CD8-positive, alpha-beta memory T cell (primary cell): Measurements from ENCODE around the gene HBEGF. TPM values are rescaled to one million over a fixed set of nuclear protein-coding genes. Genes with fewer than 3 reads are reported as not detected.
A peak's percentile ranks its signal among the peaks of the same experiment; 100 is the strongest.

ENCODE experiments used
- CTCF ChIA-PET: fragments of 350-600 bp; sonication (Branson Sonifier 250); formaldehyde crosslinking; loops from one replicate; lab custom pipeline; 2021; ENCODE audit warnings: antibody characterized with exemption; lab: Charles Lee
- POLR2A ChIA-PET: fragments of 350-600 bp; sonication (Branson Sonifier 250); formaldehyde crosslinking; loops from one replicate; lab custom pipeline; 2021; ENCODE audit warnings: antibody characterized with exemption; lab: Charles Lee
- DNase-seq, 5 donors: peaks; one replicate each; pipeline versions ENCODE4 v3.0.0 to v3.0.0-alpha.2; 2020 to 2022; ENCODE audit warnings: mixed read lengths in 1 of 5
- H3K27ac ChIP-seq: one replicate; pipeline ENCODE4 v1.7.0; 2013; ENCODE audit warnings: low read depth, mild to moderate bottlenecking, low read length, moderate library complexity
- H3K27me3 ChIP-seq: 2 replicates; pipeline ENCODE4 v1.7.0; 2013; ENCODE audit warnings: low read length, mild to moderate bottlenecking; ENCODE audit not compliant: insufficient read depth, poor library complexity, severe bottlenecking
- H3K36me3 ChIP-seq: 2 replicates; pipeline ENCODE4 v1.7.0; 2013; ENCODE audit warnings: mild to moderate bottlenecking, low read length, moderate library complexity; ENCODE audit not compliant: insufficient read depth
- H3K4me1 ChIP-seq: 2 replicates; pipeline ENCODE4 v1.7.0; 2013; ENCODE audit warnings: mild to moderate bottlenecking, low read length, moderate library complexity; ENCODE audit not compliant: insufficient read depth
- H3K4me3 ChIP-seq: 2 replicates; pipeline ENCODE4 v1.7.0; 2013; ENCODE audit warnings: mild to moderate bottlenecking, low read length
- H3K9me3 ChIP-seq: 2 replicates; pipeline ENCODE4 v1.7.0; 2013; ENCODE audit warnings: mild to moderate bottlenecking, low read length
- H3K27ac Mint-ChIP-seq, 8 donors: one replicate each; pipeline ENCODE4 v1.8.0; 2020 to 2021; ENCODE audit warnings: mixed read lengths in 8 of 8, mild to moderate bottlenecking in 6 of 8, inconsistent platforms in 3 of 8, moderate library complexity in 3 of 8
- H3K27me3 Mint-ChIP-seq, 2 donors: one replicate each; pipeline ENCODE4 v1.8.0; 2020 to 2021; ENCODE audit warnings: mixed read lengths in 2 of 2, mild to moderate bottlenecking in 1 of 2, moderate library complexity in 1 of 2
- H3K36me3 Mint-ChIP-seq, 3 donors: one replicate each; pipeline ENCODE4 v1.8.0; 2020 to 2021; ENCODE audit warnings: mixed read lengths in 3 of 3, inconsistent platforms in 1 of 3, mild to moderate bottlenecking in 1 of 3
- H3K4me1 Mint-ChIP-seq, 3 donors: one replicate each; pipeline ENCODE4 v1.8.0; 2020 to 2021; ENCODE audit warnings: mixed read lengths in 3 of 3, inconsistent platforms in 1 of 3, mild to moderate bottlenecking in 1 of 3
- H3K4me3 Mint-ChIP-seq, 7 donors: one replicate each; pipeline ENCODE4 v1.8.0; 2020 to 2021; ENCODE audit warnings: mixed read lengths in 7 of 7, mild to moderate bottlenecking in 6 of 7, moderate library complexity in 4 of 7, inconsistent platforms in 2 of 7
- H3K9me3 Mint-ChIP-seq, 5 donors: one replicate each; pipeline ENCODE4 v1.8.0; 2020 to 2022; ENCODE audit warnings: mixed read lengths in 5 of 5, mild to moderate bottlenecking in 3 of 5, moderate library complexity in 2 of 5, inconsistent platforms in 1 of 5
- polyA plus RNA-seq: library from polyadenylated mRNA; unstranded; fragments of 300-500 nt; fragmentation: Illumina TruSeq; gene quantifications from one replicate; pipeline ENCODE4 v1.2.3, GENCODE V29; 2021
- total RNA-seq, 2 experiments: library from RNA; stranded (reverse); gene quantifications; one replicate each; pipeline ENCODE4 v1.2.3, GENCODE V29; 2021

The HBEGF gene
- total and polyA plus RNA-seq, 3 experiments from 2014 or later: 2.1 TPM; not detected in 1

- no peak for DNase-seq
- no peaks in the 10 kb centered on the region for H3K9me3 Mint-ChIP-seq
- H3K27ac Mint-ChIP-seq: no peak overlapping the region
- H3K27me3 ChIP-seq: no peaks in the 10 kb centered on the region
- no peak overlapping the region for H3K4me3 ChIP-seq
- H3K36me3 ChIP-seq: no peaks in the 10 kb centered on the region
- peaks cover 0 to 15% (median 4%) of the 10 kb centered on the region in 3 donors for H3K36me3 Mint-ChIP-seq
- POLR2A ChIA-PET: no interaction called here
- peaks cover 24 to 51% (median 48%) of the 10 kb centered on the region in 3 donors for H3K4me1 Mint-ChIP-seq
- no peaks in the 10 kb centered on the region for H3K9me3 ChIP-seq
- H3K27ac ChIP-seq: no peak overlapping the region
- H3K27me3 Mint-ChIP-seq: no peaks in the 10 kb centered on the region
- CTCF ChIA-PET: no interaction called here
- no peak overlapping the region for H3K4me3 Mint-ChIP-seq
- peaks cover 7% of the 10 kb centered on the region for H3K4me1 ChIP-seq
Measured at GRCh38 chr5:140287801-140288521, 58.4 kb downstream of the HBEGF start.

- no peaks in the 10 kb centered on the region for H3K27me3 ChIP-seq
- ChIA-PET POLR2A (no interaction called here), CTCF (no interaction called here)
- Mint-ChIP-seq H3K4me1 (peaks cover 21 to 49% (median 38%) of the 10 kb centered on the region in 3 donors), H3K36me3 (peaks cover 0 to 10% (median 4%) of the 10 kb centered on the region in 3 donors), H3K4me3 (no peak overlapping the region), H3K27ac (peak overlapping the region in 1 of 8 donors; percentile 12), H3K9me3 (no peaks in the 10 kb centered on the region), H3K27me3 (no peaks in the 10 kb centered on the region)
- no peak overlapping the region for H3K4me3 ChIP-seq
- H3K36me3 ChIP-seq: no peaks in the 10 kb centered on the region
- H3K4me1 ChIP-seq: no peaks in the 10 kb centered on the region
- no peak overlapping the region for H3K27ac ChIP-seq
- DNase-seq: no peak
- H3K9me3 ChIP-seq: no peaks in the 10 kb centered on the region
Measured at GRCh38 chr5:140286424-140286823, 60.0 kb downstream of the HBEGF start.

GRCh38 chr5:140284013-140284412 lies 62.4 kb downstream of the HBEGF start:
- H3K4me3 Mint-ChIP-seq: no peak overlapping the region
- H3K4me3 ChIP-seq: no peak overlapping the region
- H3K4me1 Mint-ChIP-seq: peaks cover 10 to 33% (median 26%) of the 10 kb centered on the region in 3 donors
- no peaks in the 10 kb centered on the region for H3K4me1 ChIP-seq
- H3K36me3 Mint-ChIP-seq: peaks cover 0 to 18% (median 1%) of the 10 kb centered on the region in 3 donors
- no peaks in the 10 kb centered on the region for H3K27me3 Mint-ChIP-seq
- no peak overlapping the region for H3K27ac Mint-ChIP-seq
- ChIA-PET POLR2A (no interaction called here), CTCF (no interaction called here)
- no peaks in the 10 kb centered on the region for H3K27me3 ChIP-seq
- H3K36me3 ChIP-seq: no peaks in the 10 kb centered on the region
- H3K9me3 Mint-ChIP-seq: no peaks in the 10 kb centered on the region
- H3K9me3 ChIP-seq: no peaks in the 10 kb centered on the region
- no peak overlapping the region for H3K27ac ChIP-seq
- DNase-seq: no peak

Other genes with a start within 250 kb of the HBEGF start
- 10 to 100 TPM; 14.8 to 16.4 TPM for gene PURA, start 232.5 kb downstream of the HBEGF start, total RNA-seq
- 4.8 TPM for gene PURA, start 232.5 kb downstream of the HBEGF start, polyA plus RNA-seq
- gene IGIP, start 220.7 kb downstream of the HBEGF start, total RNA-seq: 1 to 10 TPM; 3.7 to 4.1 TPM
- 0.29 TPM for gene IGIP, start 220.7 kb downstream of the HBEGF start, polyA plus RNA-seq
- gene CYSTM1, start 171.4 kb downstream of the HBEGF start, total RNA-seq: 10 to 100 TPM; 13.9 to 17.3 TPM
- gene CYSTM1, start 171.4 kb downstream of the HBEGF start, polyA plus RNA-seq: 11.1 TPM
- 10 to 100 TPM; 71.2 to 73.2 TPM for gene PFDN1, start 43.5 kb downstream of the HBEGF start, total RNA-seq
- gene PFDN1, start 43.5 kb downstream of the HBEGF start, polyA plus RNA-seq: 115 TPM
- not detected for gene SLC4A9, start 13.6 kb upstream of the HBEGF start, total RNA-seq
- not detected for gene SLC4A9, start 13.6 kb upstream of the HBEGF start, polyA plus RNA-seq
- 100 to 1,000 TPM; 100 to 107 TPM for gene ANKHD1, start 55.2 kb upstream of the HBEGF start, total RNA-seq
- 88.6 TPM for gene ANKHD1, start 55.2 kb upstream of the HBEGF start, polyA plus RNA-seq
- 10 to 100 TPM; 11.1 to 11.9 TPM for gene EIF4EBP3, start 201.1 kb upstream of the HBEGF start, total RNA-seq
- gene EIF4EBP3, start 201.1 kb upstream of the HBEGF start, polyA plus RNA-seq: 22.2 TPM
- gene SRA1, start 210.9 kb upstream of the HBEGF start, total RNA-seq: 10 to 100 TPM; 59.6 to 60.7 TPM
- gene SRA1, start 210.9 kb upstream of the HBEGF start, polyA plus RNA-seq: 36.1 TPM
- 10 to 100 TPM; 14.1 to 17.0 TPM for gene APBB3, start 218.0 kb upstream of the HBEGF start, total RNA-seq
- 3.5 TPM for gene APBB3, start 218.0 kb upstream of the HBEGF start, polyA plus RNA-seq
- gene SLC35A4, start 218.2 kb upstream of the HBEGF start, total RNA-seq: 100 to 1,000 TPM; 120 to 126 TPM
- gene SLC35A4, start 218.2 kb upstream of the HBEGF start, polyA plus RNA-seq: 105 TPM